Trophoblast cell (in vitro differentiated cells and primary cell): ENCODE data around the gene RADX.
"Not testable (repeated sequence)": the region's sequence is repeated elsewhere in the genome, so short reads cannot be mapped to it uniquely, and the experiment has no call there.

Experiments used
- DNase-seq, 2 donors: peaks; one replicate each; pipeline ENCODE4 v3.0.0-alpha.2; 2016
- H2AFZ ChIP-seq: 2 replicates; pipeline ENCODE4 v1.6.1; 2013; ENCODE audit warnings: low read length, moderate library complexity, mild to moderate bottlenecking; ENCODE audit not compliant: insufficient read depth, poor library complexity
- H2AK5ac ChIP-seq: 2 replicates; pipeline ENCODE4 v1.6.1; 2013; ENCODE audit warnings: mild to moderate bottlenecking, low read length
- H2BK120ac ChIP-seq: 2 replicates; pipeline ENCODE4 v1.6.1; 2013; ENCODE audit warnings: low read length, mild to moderate bottlenecking, moderate library complexity; ENCODE audit not compliant: insufficient read depth, poor library complexity
- H2BK12ac ChIP-seq: 2 replicates; pipeline ENCODE4 v1.6.1; 2013; ENCODE audit warnings: mild to moderate bottlenecking, low read length, moderate library complexity
- H2BK5ac ChIP-seq: 2 replicates; pipeline ENCODE4 v1.6.1; 2013; ENCODE audit warnings: low read length, low read depth, moderate library complexity, mild to moderate bottlenecking; ENCODE audit not compliant: poor library complexity
- H3K14ac ChIP-seq: 2 replicates; pipeline ENCODE4 v1.6.1; 2013; ENCODE audit warnings: mild to moderate bottlenecking, low read length
- H3K18ac ChIP-seq: 2 replicates; pipeline ENCODE4 v1.6.1; 2013; ENCODE audit warnings: mild to moderate bottlenecking, low read length
- H3K23ac ChIP-seq: 2 replicates; pipeline ENCODE4 v1.6.1; 2013; ENCODE audit warnings: low read length
- H3K27ac ChIP-seq: 2 replicates; pipeline ENCODE4 v1.5.1; 2013; ENCODE audit warnings: low read depth, mild to moderate bottlenecking, inconsistent platforms, low read length, moderate library complexity
- H3K27me3 ChIP-seq: 2 replicates; pipeline ENCODE4 v1.6.1; 2013; ENCODE audit warnings: inconsistent platforms, mild to moderate bottlenecking, low read length, moderate library complexity; ENCODE audit not compliant: insufficient read depth
- H3K36me3 ChIP-seq, 2 experiments: 1 replicate in 1 of 2; 2 replicates in 1 of 2; pipeline ENCODE4 v1.6.1; 2013; ENCODE audit warnings: low read length in 2 of 2, mild to moderate bottlenecking in 2 of 2, moderate library complexity in 1 of 2; ENCODE audit not compliant: insufficient read depth in 2 of 2, control insufficient read depth in 1 of 2
- H3K4ac ChIP-seq: 2 replicates; pipeline ENCODE4 v1.6.1; 2013; ENCODE audit warnings: low read depth, mild to moderate bottlenecking, low read length, moderate library complexity
- H3K4me1 ChIP-seq, 2 experiments: 1 replicate in 1 of 2; 2 replicates in 1 of 2; pipeline ENCODE4 v1.6.1; 2013; ENCODE audit warnings: low read length in 2 of 2, mild to moderate bottlenecking in 2 of 2, moderate library complexity in 1 of 2; ENCODE audit not compliant: insufficient read depth in 2 of 2, control insufficient read depth in 1 of 2
- H3K4me2 ChIP-seq: 2 replicates; pipeline ENCODE4 v1.6.1; 2013; ENCODE audit warnings: inconsistent platforms, mild to moderate bottlenecking, low read length, moderate library complexity
- H3K4me3 ChIP-seq: 2 replicates; pipeline ENCODE4 v1.5.1; 2013; ENCODE audit warnings: mild to moderate bottlenecking, low read depth, low read length, inconsistent platforms
- H3K79me1 ChIP-seq: one replicate; pipeline ENCODE4 v1.6.1; 2013; ENCODE audit warnings: low read length
- H3K79me2 ChIP-seq: 2 replicates; pipeline ENCODE4 v1.6.1; 2013; ENCODE audit warnings: low read length, mild to moderate bottlenecking; ENCODE audit not compliant: control insufficient read depth, insufficient read depth, poor library complexity
- H3K9ac ChIP-seq: 2 replicates; pipeline ENCODE4 v1.6.1; 2013; ENCODE audit warnings: mild to moderate bottlenecking, low read length
- H3K9me3 ChIP-seq: 2 replicates; pipeline ENCODE4 v1.6.1; 2013; ENCODE audit warnings: low read depth, mild to moderate bottlenecking, control low read depth, inconsistent platforms, low read length; ENCODE audit not compliant: insufficient read depth
- H4K12ac ChIP-seq: 2 replicates; pipeline ENCODE4 v1.6.1; 2013; ENCODE audit warnings: low read depth, mild to moderate bottlenecking, low read length, moderate library complexity
- H4K8ac ChIP-seq: 2 replicates; pipeline ENCODE4 v1.6.1; 2013; ENCODE audit warnings: low read depth, mild to moderate bottlenecking, low read length, moderate library complexity
- H4K91ac ChIP-seq: one replicate; pipeline ENCODE4 v1.6.1; 2013; ENCODE audit warnings: low read depth, mild to moderate bottlenecking, low read length, moderate library complexity
- WGBS: extraction: QIAGEN DNeasy Blood & Tissue Kit; methylation state at CpG from one replicate; pipeline ENCODE4 v1.1.7; 2013; ENCODE audit warnings: missing lambda C conversion rate; ENCODE audit not compliant: insufficient read length, insufficient coverage; ENCODE audit errors: extremely low coverage; 5-methylcytosine and 5-hydroxymethylcytosine counted together

RADX gene

GRCh38 chrX:106649523-106650428, 38.0 kb downstream of the RADX start:
- Histone ChIP-seq H4K12ac (no peak overlapping the region), H3K79me2 (no peaks in the 10 kb centered on the region), H3K79me1 (no peaks in the 10 kb centered on the region), H2BK12ac (no peak overlapping the region), H3K4me2 (no peak overlapping the region), H3K4me3 (no peak overlapping the region), H3K23ac (no peak overlapping the region), H3K27me3 (no peaks in the 10 kb centered on the region), H2AK5ac (no peak overlapping the region), H2BK120ac (no peak overlapping the region), H4K91ac (no peak overlapping the region), H2BK5ac (no peak overlapping the region), H2AFZ (no peak overlapping the region), H3K14ac (no peak overlapping the region), H4K8ac (no peak overlapping the region), H3K4ac (no peak overlapping the region), H3K9ac (no peak overlapping the region), H3K36me3 (no peaks in the 10 kb centered on the region), H3K18ac (no peak overlapping the region), H3K9me3 (no peaks in the 10 kb centered on the region), H3K27ac (no peak overlapping the region), H3K4me1 (no peaks in the 10 kb centered on the region)
- DNase-seq = no peak
- no CpG with 5 or more reads among the region's 1 CpG for WGBS

GRCh38 chrX:106653625-106654024, 41.8 kb downstream of the RADX start:
- not testable (repeated sequence) for H4K91ac ChIP-seq, H3K36me3 ChIP-seq, H3K18ac ChIP-seq, H4K8ac ChIP-seq, H4K12ac ChIP-seq, H3K4me2 ChIP-seq, H2AFZ ChIP-seq, H2BK12ac ChIP-seq, H3K27me3 ChIP-seq, H3K14ac ChIP-seq, H3K9ac ChIP-seq, H2BK5ac ChIP-seq, H2BK120ac ChIP-seq, H3K23ac ChIP-seq, H3K27ac ChIP-seq, H3K4ac ChIP-seq, H2AK5ac ChIP-seq, H3K79me2 ChIP-seq, H3K4me3 ChIP-seq, H3K4me1 ChIP-seq, H3K79me1 ChIP-seq, H3K9me3 ChIP-seq, DNase-seq
- WGBS = no CpG with 5 or more reads among the region's 2 CpGs

DNA sequence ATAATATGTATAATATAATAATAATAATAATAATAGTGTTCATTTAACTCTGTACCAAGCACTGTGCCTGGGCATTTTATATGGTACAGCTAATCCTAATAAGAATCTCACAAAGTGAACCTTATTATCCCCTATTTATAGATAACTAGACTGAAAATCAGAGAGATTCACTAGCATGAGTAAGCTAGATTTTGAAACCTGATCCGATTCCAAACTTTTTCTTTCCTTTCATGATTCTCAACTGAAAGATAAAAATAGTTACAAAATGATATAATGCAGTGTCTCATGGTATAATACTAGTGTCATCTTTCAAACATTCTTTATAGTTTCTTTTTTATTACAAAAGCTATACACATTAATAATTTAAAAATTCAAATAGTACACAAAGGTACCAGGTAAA, 58.9 kb downstream of the RADX start:
- Histone ChIP-seq H3K79me1 (no peaks in the 10 kb centered on the region), H2BK5ac (no peak overlapping the region), H4K8ac (no peak overlapping the region), H2AK5ac (no peak overlapping the region), H4K91ac (no peak overlapping the region), H3K27ac (no peak overlapping the region), H4K12ac (no peak overlapping the region), H2BK12ac (no peak overlapping the region), H3K4me1 (peaks cover 0 to 8% of the 10 kb centered on the region in 2 experiments), H3K18ac (no peak overlapping the region), H3K14ac (no peak overlapping the region), H3K23ac (no peak overlapping the region), H3K79me2 (no peaks in the 10 kb centered on the region), H3K4me3 (no peak overlapping the region), H2BK120ac (no peak overlapping the region), H2AFZ (no peak overlapping the region), H3K27me3 (no peaks in the 10 kb centered on the region), H3K4me2 (no peak overlapping the region), H3K9ac (no peak overlapping the region), H3K9me3 (no peaks in the 10 kb centered on the region), H3K36me3 (no peaks in the 10 kb centered on the region), H3K4ac (no peak overlapping the region)
- DNase-seq = no peak
- no CpG with 5 or more reads among the region's 1 CpG for WGBS

- Histone ChIP-seq H2BK12ac (no peak overlapping the region), H4K91ac (no peak overlapping the region), H3K4me3 (no peak overlapping the region), H3K79me2 (no peaks in the 10 kb centered on the region), H3K14ac (no peak overlapping the region), H3K36me3 (no peaks in the 10 kb centered on the region), H2AK5ac (no peak overlapping the region), H4K8ac (no peak overlapping the region), H3K4me1 (peaks cover 0 to 8% of the 10 kb centered on the region in 2 experiments), H2AFZ (no peak overlapping the region), H3K9ac (no peak overlapping the region), H3K23ac (no peak overlapping the region), H3K18ac (no peak overlapping the region), H3K27me3 (no peaks in the 10 kb centered on the region), H2BK5ac (no peak overlapping the region), H2BK120ac (no peak overlapping the region), H4K12ac (no peak overlapping the region), H3K9me3 (no peaks in the 10 kb centered on the region), H3K4me2 (no peak overlapping the region), H3K4ac (no peak overlapping the region), H3K27ac (peak overlapping the region; percentile 19), H3K79me1 (no peaks in the 10 kb centered on the region)
- DNase-seq = no peak
- WGBS = no CpG with 5 or more reads among the region's 4 CpGs
These were observed 60.7 kb downstream of the RADX start for GRCh38 chrX:106672527-106672926.
